Activated T-cell treated with anti-CD3 and anti-CD28 coated beads, Interleukin-2, amount 50 U/mL, for 72 hours (primary cell): ENCODE data around the gene NSMCE4A. TPM values are rescaled to one million over a fixed set of nuclear protein-coding genes. Genes with fewer than 3 reads are reported as not detected.
A peak's percentile ranks its signal among the peaks of the same experiment; 100 is the strongest.
"Not testable (repeated sequence)": the region's sequence is repeated elsewhere in the genome, so short reads cannot be mapped to it uniquely, and the experiment has no call there.

Source experiments
- ATAC-seq, 2 donors: fragments of 150-1000 bp; cut with Tn5 transposase; replicated peaks in 1 of 2; 2 replicates each; pipeline ENCODE4 v1.10.0; 2021; ENCODE audit warnings: moderate library complexity in 2 of 2, mild to moderate bottlenecking in 1 of 2
- DNase-seq, 2 donors: peaks; one replicate each; pipeline ENCODE4 v3.0.0; 2021 to 2022; ENCODE audit warnings: mixed read lengths in 1 of 2
- H3K27ac Mint-ChIP-seq: one replicate; pipeline ENCODE4 v1.8.0; 2022; ENCODE audit warnings: mild to moderate bottlenecking, moderate library complexity, mixed read lengths
- H3K27me3 Mint-ChIP-seq: one replicate; pipeline ENCODE4 v1.8.0; 2022; ENCODE audit warnings: low read depth, mixed read lengths
- H3K36me3 Mint-ChIP-seq, 2 donors: one replicate each; pipeline ENCODE4 v1.8.0; 2022; ENCODE audit warnings: mixed read lengths in 2 of 2, mild to moderate bottlenecking in 1 of 2; ENCODE audit not compliant: insufficient read depth in 2 of 2
- H3K4me1 Mint-ChIP-seq: one replicate; pipeline ENCODE4 v1.8.0; 2022; ENCODE audit warnings: low read depth, mixed read lengths
- H3K4me3 Mint-ChIP-seq, 2 donors: one replicate each; pipeline ENCODE4 v1.8.0; 2022; ENCODE audit warnings: mild to moderate bottlenecking in 2 of 2, mixed read lengths in 2 of 2, moderate library complexity in 2 of 2
- H3K9me3 Mint-ChIP-seq, 2 donors: one replicate each; pipeline ENCODE4 v1.8.0; 2022; ENCODE audit warnings: mixed read lengths in 2 of 2
- total RNA-seq, 2 donors: library from RNA; stranded (reverse); gene quantifications; one replicate each; pipeline ENCODE4 v1.2.3, GENCODE V29; 2022

Gene NSMCE4A
- total RNA-seq, 2 donors from 2014 or later, result 49.0 to 65.2 TPM

DNA sequence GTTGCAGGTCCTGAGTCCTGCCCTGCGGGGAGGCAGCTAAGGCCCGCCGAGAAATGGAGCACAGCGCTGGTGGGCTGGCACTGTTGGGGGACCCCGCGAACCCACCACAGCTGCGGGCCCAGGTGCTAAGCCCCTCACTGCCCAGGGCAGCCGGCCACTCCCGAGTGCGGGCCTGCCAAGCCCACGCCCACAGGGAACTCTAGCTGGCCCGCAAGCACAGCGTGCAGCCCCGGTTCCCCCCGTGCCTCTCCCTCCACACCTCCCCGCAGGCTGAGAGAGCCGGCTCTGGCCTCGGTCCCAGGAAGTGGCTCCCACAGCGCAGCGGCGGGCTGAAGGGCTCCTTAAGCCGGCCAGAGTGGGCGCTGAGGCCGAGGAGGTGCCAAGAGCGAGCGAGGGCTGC, 3.5 kb upstream of the NSMCE4A start:
- DNase-seq, result no peak
- peaks cover 3 to 8% of the 10 kb centered on the region in 2 donors for H3K9me3 Mint-ChIP-seq

GRCh38 chr10:121976607-121977006, 1.6 kb upstream of the NSMCE4A start:
- no peak overlapping the region for H3K4me3 Mint-ChIP-seq
- ATAC-seq (no peak), DNase-seq (no peak)
- peaks cover 8% of the 10 kb centered on the region for H3K27me3 Mint-ChIP-seq
- H3K9me3 Mint-ChIP-seq, result peaks cover 1 to 6% of the 10 kb centered on the region in 2 donors
- peaks cover 6% of the 10 kb centered on the region for H3K4me1 Mint-ChIP-seq
- peaks cover 1 to 4% of the 10 kb centered on the region in 2 donors for H3K36me3 Mint-ChIP-seq
- H3K27ac Mint-ChIP-seq, result no peak overlapping the region

More for the DNA sequence above, 3.5 kb upstream of the NSMCE4A start:
- no peak overlapping the region for H3K4me3 Mint-ChIP-seq
- peaks cover 8% of the 10 kb centered on the region for H3K27me3 Mint-ChIP-seq
- peaks cover 1 to 4% of the 10 kb centered on the region in 2 donors for H3K36me3 Mint-ChIP-seq
- no peak for ATAC-seq
- H3K4me1 Mint-ChIP-seq, result peaks cover 2% of the 10 kb centered on the region
- no peak overlapping the region for H3K27ac Mint-ChIP-seq

DNA sequence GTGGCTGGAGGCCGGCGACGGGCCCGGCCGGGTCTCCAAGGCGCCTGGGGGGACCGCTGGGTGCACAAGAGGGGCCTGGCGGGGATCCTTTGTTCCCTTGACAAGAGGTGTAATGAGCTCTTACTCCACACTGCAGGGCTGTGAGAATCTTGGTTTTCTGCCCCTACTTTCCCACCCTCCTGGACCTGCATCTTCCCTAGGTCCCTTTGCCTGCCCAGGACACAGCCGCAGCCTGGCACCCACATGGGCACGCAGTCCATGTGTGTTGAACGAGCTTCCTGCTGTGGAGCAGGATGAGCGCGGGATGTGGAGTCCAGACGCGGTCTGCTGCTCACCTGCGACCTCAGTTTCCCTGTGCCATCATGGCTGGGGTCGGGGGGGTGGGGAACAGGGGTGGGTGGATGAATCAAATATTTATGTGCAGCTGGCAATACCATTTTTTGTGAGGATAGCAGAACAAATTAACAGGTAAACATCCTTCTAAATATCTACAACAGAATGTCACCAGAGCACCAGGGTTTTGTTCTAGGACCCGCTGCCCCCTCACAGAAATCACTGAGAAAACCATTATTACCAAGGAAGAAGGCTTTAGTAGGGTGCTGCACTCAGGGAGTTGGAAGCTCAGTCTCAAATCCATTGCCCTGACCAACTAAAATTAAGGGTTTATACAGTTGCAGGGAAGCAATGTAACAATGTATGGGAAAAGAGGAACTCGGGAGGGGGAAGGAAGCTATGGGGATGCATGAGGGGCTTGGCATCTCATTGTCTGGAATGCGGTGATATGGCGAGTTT, 474 bp upstream of the NSMCE4A start:
- ATAC-seq (peak in 1 of 2 donors; percentile 15), DNase-seq (no peak)
- Mint-ChIP-seq H3K4me1 (peaks cover 6% of the 10 kb centered on the region), H3K27ac (no peak overlapping the region), H3K4me3 (peak overlapping the region; percentile 61 to 69), H3K27me3 (no peaks in the 10 kb centered on the region), H3K9me3 (peaks cover 0 to 6% of the 10 kb centered on the region in 2 donors), H3K36me3 (peaks cover 1 to 8% of the 10 kb centered on the region in 2 donors)

GRCh38 chr10:121974019-121974534, 940 bp downstream of the NSMCE4A start:
- peaks cover 1 to 8% of the 10 kb centered on the region in 2 donors for H3K36me3 Mint-ChIP-seq
- H3K27ac Mint-ChIP-seq, result peak overlapping the region; percentile 33
- peak in 1 of 2 donors; percentile 12 for ATAC-seq

DNA sequence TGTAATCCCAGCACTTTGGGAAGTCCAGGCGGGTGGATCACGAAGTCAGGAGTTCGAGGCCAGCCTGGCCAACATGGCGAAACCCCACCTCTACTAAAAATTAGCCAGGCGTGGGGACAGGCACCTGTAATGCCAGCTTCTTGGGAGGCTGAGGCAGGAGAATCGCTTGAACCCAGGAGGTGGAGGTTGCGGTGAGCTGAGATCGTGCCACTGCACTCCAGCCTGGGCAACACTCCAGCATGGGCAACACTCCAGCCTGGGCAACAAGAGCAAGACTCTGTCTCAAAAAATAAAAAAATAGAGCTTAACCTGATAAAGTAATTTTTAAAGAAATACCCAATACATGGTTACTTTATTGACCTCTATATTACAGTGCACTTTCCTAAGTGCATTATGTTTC, 5.9 kb downstream of the NSMCE4A start:
- not testable (repeated sequence) for H3K4me1 Mint-ChIP-seq, H3K27ac Mint-ChIP-seq, DNase-seq, H3K9me3 Mint-ChIP-seq, ATAC-seq, H3K27me3 Mint-ChIP-seq, H3K4me3 Mint-ChIP-seq
- peaks cover 0 to 14% of the 10 kb centered on the region in 2 donors for H3K36me3 Mint-ChIP-seq

More at GRCh38 chr10:121974019-121974534, 940 bp downstream of the NSMCE4A start:
- H3K4me3 Mint-ChIP-seq, result peak overlapping the region; percentile 90 to 96
- no peak for DNase-seq
- H3K4me1 Mint-ChIP-seq, result peaks cover 6% of the 10 kb centered on the region
- no peaks in the 10 kb centered on the region for H3K27me3 Mint-ChIP-seq
- peaks cover 0 to 6% of the 10 kb centered on the region in 2 donors for H3K9me3 Mint-ChIP-seq

GRCh38 chr10:121965996-121966395, 9.0 kb downstream of the NSMCE4A start:
- DNase-seq (no peak), ATAC-seq (no peak)
- Mint-ChIP-seq H3K27me3 (no peaks in the 10 kb centered on the region), H3K4me3 (no peak overlapping the region), H3K4me1 (no peaks in the 10 kb centered on the region), H3K36me3 (peaks cover 3 to 19% of the 10 kb centered on the region in 2 donors), H3K27ac (no peak overlapping the region), H3K9me3 (no peaks in the 10 kb centered on the region)

DNA sequence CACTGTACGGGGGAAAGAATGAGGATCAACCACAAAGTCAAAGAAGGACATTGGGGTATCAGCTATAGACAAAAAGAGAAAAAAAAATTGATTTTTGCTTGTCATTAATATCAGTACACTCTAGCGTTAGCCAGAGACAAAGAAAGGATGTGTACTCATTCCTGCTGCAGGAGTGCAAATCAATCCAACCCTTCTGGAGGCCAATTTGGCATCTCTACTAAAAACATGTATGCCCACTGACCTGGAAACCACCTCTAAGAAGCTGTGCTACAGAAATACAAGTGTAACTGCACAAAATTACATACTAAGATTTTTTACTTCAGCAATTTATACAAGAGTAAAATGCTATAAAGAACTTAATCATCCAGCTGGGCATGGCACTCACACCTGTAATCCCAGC, 13.6 kb downstream of the NSMCE4A start:
- Mint-ChIP-seq H3K27ac (no peak overlapping the region), H3K27me3 (no peaks in the 10 kb centered on the region), H3K4me3 (no peak overlapping the region), H3K4me1 (peaks cover 5% of the 10 kb centered on the region), H3K36me3 (peaks cover 3 to 21% of the 10 kb centered on the region in 2 donors), H3K9me3 (no peaks in the 10 kb centered on the region)
- no peak for DNase-seq
- ATAC-seq, result no peak

- Mint-ChIP-seq H3K4me3 (no peak overlapping the region), H3K9me3 (no peaks in the 10 kb centered on the region), H3K27me3 (no peaks in the 10 kb centered on the region), H3K36me3 (peaks cover 5 to 14% of the 10 kb centered on the region in 2 donors), H3K27ac (no peak overlapping the region), H3K4me1 (peaks cover 8% of the 10 kb centered on the region)
- DNase-seq (no peak), ATAC-seq (peak in 1 of 2 donors; percentile 38)
Observed at GRCh38 chr10:121959671-121960070, 15.3 kb downstream of the NSMCE4A start.

GRCh38 chr10:121956111-121957061, 18.6 kb downstream of the NSMCE4A start:
- H3K27me3 Mint-ChIP-seq, result no peaks in the 10 kb centered on the region
- DNase-seq, result no peak
- H3K4me1 Mint-ChIP-seq, result peaks cover 8% of the 10 kb centered on the region
- no peaks in the 10 kb centered on the region for H3K9me3 Mint-ChIP-seq
- no peak overlapping the region for H3K4me3 Mint-ChIP-seq
- H3K27ac Mint-ChIP-seq, result peak overlapping the region; percentile 6
- peaks cover 4 to 8% of the 10 kb centered on the region in 2 donors for H3K36me3 Mint-ChIP-seq
- no peak for ATAC-seq

DNA sequence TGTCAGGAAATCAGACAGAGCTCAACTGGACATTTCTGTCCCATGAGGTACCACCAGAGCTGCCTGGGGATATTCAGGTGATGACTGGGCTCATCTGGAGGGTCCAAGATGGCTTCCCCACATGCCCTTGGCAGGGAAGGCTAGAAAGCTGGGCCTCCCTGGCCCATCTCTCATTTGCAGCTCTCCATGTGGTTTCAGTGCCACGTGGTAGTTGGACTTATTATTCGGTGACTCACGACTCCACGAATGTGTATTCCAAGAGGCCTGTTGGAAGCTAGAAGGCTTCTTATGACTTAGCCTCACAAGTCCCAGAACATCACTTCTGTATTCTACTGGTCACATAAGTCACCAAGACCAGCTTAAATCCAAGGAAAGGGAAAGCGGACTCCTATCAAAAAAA, 22.8 kb downstream of the NSMCE4A start:
- no peaks in the 10 kb centered on the region for H3K9me3 Mint-ChIP-seq
- H3K4me3 Mint-ChIP-seq, result no peak overlapping the region
- ATAC-seq (no peak), DNase-seq (no peak)
- H3K36me3 Mint-ChIP-seq, result peaks cover 4 to 6% of the 10 kb centered on the region in 2 donors
- H3K27ac Mint-ChIP-seq, result no peak overlapping the region
- no peaks in the 10 kb centered on the region for H3K27me3 Mint-ChIP-seq
- peaks cover 8% of the 10 kb centered on the region for H3K4me1 Mint-ChIP-seq

DNA sequence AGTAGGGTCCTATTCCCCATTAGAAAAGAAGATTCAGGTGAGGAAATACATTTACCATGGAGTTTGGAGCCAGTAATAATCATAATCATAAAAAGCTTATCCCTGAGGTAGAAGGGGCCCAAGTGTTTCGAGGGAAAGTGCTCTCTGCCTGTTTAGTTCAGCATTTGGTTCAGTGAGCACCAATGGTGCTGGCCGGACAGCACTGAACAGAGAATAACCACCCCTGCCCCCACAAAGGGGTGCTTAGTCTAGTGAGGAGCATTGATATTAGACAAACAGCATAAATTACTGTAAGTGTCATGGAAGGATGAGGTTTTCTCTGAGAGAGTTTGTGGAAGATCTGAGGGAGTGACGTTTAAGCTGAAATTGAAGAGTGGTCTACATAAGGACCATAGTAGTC, 25.6 kb downstream of the NSMCE4A start:
- H3K27me3 Mint-ChIP-seq, result no peaks in the 10 kb centered on the region
- no peak overlapping the region for H3K4me3 Mint-ChIP-seq
- ATAC-seq, result no peak
- H3K36me3 Mint-ChIP-seq, result peaks cover 1 to 2% of the 10 kb centered on the region in 2 donors
- no peaks in the 10 kb centered on the region for H3K9me3 Mint-ChIP-seq
- no peak for DNase-seq
- H3K27ac Mint-ChIP-seq, result no peak overlapping the region
- no peaks in the 10 kb centered on the region for H3K4me1 Mint-ChIP-seq

DNA sequence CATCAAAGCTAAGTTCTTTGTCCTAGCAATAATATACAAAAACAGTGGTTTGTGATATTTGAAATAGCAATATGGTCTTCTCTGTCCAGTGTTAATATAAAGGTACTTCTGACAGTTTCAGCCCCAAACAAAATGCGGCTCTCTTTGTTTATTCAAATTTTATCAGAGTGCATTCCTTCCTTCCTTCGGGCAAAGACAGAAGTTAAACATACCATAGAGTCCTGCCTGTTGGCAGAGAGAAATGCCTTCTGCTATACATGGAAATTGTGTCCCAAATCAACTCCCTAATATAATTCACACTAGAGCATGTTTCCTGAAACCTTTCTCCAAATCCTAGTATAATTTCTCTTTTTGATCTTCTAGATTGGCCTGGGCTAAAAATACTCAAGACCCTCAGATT, 26.0 kb downstream of the NSMCE4A start:
- H3K27ac Mint-ChIP-seq, result no peak overlapping the region
- ATAC-seq, result no peak
- H3K36me3 Mint-ChIP-seq, result peaks cover 1 to 2% of the 10 kb centered on the region in 2 donors
- no peaks in the 10 kb centered on the region for H3K9me3 Mint-ChIP-seq
- no peak for DNase-seq
- H3K4me1 Mint-ChIP-seq, result no peaks in the 10 kb centered on the region
- H3K4me3 Mint-ChIP-seq, result no peak overlapping the region
- no peaks in the 10 kb centered on the region for H3K27me3 Mint-ChIP-seq
